HL-60 (cell line): ENCODE results near the gene MYO1E.

Experiments
- DNase-seq, 2 experiments: peaks; one replicate each; pipeline ENCODE4 v3.0.0-alpha.2; 2010 to 2020; ENCODE audit warnings: low read depth in 1 of 2, low spot score in 1 of 2
- H3K27ac ChIP-seq: fragments of 250-450 bp; sonication (Bioruptor Pico); replicated peaks from 2 replicates; pipeline ENCODE4 v1.5.1; 2020; ENCODE audit warnings: mild to moderate bottlenecking, moderate library complexity
- H3K27me3 ChIP-seq: fragments of 250-450 bp; sonication (Bioruptor Pico); 2 replicates; pipeline ENCODE4 v1.5.1; 2021; ENCODE audit warnings: mild to moderate bottlenecking, moderate library complexity; ENCODE audit not compliant: insufficient read depth, poor library complexity, severe bottlenecking
- H3K4me3 ChIP-seq: replicated peaks from 2 replicates; pipeline ENCODE4 v1.5.1; 2011; ENCODE audit warnings: mild to moderate bottlenecking, control low read depth, low read length; ENCODE audit not compliant: insufficient read depth
- GABPA ChIP-seq: IDR thresholded peaks from 2 replicates; pipeline ENCODE4 v1.6.1; 2012; ENCODE audit warnings: low read depth
- POLR2AphosphoS5 ChIP-seq: IDR thresholded peaks from 2 replicates; pipeline ENCODE4 v1.6.1; 2012; ENCODE audit warnings: low read depth
- SPI1 ChIP-seq: IDR thresholded peaks from 2 replicates; pipeline ENCODE4 v1.6.1; 2012; ENCODE audit warnings: low read depth, mild to moderate bottlenecking, borderline replicate concordance
- TF ChIP-seq, protein P1 (sequence below): IDR thresholded peaks from 2 replicates; pipeline ENCODE4 v1.6.1; 2012; ENCODE audit warnings: low read depth; ENCODE audit not compliant: insufficient replicate concordance
- TF ChIP-seq, protein P2 (sequence below): IDR thresholded peaks from one replicate; pipeline ENCODE4 v1.5.1; 2011; ENCODE audit warnings: low read length, control low read depth, inconsistent platforms; ENCODE audit not compliant: insufficient read depth

The MYO1E gene

DNA sequence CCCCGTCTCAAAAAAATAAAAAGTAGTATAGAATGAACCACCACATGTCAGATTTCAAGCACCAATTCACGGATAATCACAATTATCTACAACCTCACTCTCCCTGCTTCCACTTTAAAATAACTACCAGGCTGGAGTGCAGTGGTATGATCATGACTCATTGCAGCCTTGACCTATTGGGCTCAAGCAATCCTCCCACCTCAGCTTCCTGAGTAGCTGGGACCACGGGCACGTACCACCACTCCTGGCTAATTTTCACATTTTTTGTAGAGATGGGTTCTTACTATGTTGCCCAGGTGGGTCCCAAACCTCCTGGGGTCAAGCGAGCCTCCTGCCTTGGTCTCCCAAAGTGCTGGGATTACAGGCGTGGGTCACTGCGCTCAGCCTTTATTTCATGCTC, 204.1 kb downstream of the MYO1E start:
- TF ChIP-seq, protein P1, sequence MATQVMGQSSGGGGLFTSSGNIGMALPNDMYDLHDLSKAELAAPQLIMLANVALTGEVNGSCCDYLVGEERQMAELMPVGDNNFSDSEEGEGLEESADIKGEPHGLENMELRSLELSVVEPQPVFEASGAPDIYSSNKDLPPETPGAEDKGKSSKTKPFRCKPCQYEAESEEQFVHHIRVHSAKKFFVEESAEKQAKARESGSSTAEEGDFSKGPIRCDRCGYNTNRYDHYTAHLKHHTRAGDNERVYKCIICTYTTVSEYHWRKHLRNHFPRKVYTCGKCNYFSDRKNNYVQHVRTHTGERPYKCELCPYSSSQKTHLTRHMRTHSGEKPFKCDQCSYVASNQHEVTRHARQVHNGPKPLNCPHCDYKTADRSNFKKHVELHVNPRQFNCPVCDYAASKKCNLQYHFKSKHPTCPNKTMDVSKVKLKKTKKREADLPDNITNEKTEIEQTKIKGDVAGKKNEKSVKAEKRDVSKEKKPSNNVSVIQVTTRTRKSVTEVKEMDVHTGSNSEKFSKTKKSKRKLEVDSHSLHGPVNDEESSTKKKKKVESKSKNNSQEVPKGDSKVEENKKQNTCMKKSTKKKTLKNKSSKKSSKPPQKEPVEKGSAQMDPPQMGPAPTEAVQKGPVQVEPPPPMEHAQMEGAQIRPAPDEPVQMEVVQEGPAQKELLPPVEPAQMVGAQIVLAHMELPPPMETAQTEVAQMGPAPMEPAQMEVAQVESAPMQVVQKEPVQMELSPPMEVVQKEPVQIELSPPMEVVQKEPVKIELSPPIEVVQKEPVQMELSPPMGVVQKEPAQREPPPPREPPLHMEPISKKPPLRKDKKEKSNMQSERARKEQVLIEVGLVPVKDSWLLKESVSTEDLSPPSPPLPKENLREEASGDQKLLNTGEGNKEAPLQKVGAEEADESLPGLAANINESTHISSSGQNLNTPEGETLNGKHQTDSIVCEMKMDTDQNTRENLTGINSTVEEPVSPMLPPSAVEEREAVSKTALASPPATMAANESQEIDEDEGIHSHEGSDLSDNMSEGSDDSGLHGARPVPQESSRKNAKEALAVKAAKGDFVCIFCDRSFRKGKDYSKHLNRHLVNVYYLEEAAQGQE: no peak
- TF ChIP-seq, protein P2, sequence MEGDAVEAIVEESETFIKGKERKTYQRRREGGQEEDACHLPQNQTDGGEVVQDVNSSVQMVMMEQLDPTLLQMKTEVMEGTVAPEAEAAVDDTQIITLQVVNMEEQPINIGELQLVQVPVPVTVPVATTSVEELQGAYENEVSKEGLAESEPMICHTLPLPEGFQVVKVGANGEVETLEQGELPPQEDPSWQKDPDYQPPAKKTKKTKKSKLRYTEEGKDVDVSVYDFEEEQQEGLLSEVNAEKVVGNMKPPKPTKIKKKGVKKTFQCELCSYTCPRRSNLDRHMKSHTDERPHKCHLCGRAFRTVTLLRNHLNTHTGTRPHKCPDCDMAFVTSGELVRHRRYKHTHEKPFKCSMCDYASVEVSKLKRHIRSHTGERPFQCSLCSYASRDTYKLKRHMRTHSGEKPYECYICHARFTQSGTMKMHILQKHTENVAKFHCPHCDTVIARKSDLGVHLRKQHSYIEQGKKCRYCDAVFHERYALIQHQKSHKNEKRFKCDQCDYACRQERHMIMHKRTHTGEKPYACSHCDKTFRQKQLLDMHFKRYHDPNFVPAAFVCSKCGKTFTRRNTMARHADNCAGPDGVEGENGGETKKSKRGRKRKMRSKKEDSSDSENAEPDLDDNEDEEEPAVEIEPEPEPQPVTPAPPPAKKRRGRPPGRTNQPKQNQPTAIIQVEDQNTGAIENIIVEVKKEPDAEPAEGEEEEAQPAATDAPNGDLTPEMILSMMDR: no peak
- TF ChIP-seq POLR2AphosphoS5 (no peak), GABPA (no peak)
- Histone ChIP-seq H3K27ac (no peak overlapping the region), H3K27me3 (no peaks in the 10 kb centered on the region), H3K4me3 (no peak overlapping the region)
- no peak for DNase-seq

DNA sequence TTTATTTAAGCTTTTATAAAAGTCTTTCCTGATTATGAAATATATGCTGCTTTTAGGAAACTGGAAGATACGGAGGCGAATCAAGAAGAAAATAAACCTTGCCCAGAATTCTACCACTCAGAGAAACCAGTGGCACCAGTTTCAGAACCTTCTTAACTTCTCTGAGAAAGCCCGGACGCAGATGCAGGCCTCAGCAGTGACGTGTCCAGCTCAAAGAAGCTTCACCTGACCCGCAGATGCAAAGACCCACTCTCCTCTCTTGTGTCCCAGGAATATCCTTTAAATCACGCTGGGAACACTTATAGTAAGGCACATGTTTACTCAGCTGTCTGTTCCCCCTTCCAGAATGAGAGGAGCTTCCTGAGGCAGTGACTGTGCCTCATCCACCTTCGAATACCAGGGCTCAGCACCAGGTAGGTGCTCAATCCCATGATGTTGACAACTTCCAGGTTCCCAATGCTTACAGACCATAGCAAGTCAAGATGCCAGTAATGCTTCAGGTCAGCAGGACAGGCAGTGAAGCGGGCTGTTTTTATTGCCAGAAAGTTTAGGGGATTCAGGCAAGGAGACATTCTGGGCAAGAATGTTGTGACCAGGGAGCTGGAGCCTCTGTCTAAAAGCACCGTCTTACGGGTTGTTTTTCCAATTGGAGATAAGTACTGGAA, 205.9 kb downstream of the MYO1E start:
- no peak for DNase-seq
- Histone ChIP-seq H3K4me3 (no peak overlapping the region), H3K27ac (no peak overlapping the region), H3K27me3 (no peaks in the 10 kb centered on the region)
- TF ChIP-seq, protein P2: no peak
- TF ChIP-seq SPI1 (no peak), GABPA (no peak), POLR2AphosphoS5 (no peak)
- TF ChIP-seq, protein P1: no peak

DNA sequence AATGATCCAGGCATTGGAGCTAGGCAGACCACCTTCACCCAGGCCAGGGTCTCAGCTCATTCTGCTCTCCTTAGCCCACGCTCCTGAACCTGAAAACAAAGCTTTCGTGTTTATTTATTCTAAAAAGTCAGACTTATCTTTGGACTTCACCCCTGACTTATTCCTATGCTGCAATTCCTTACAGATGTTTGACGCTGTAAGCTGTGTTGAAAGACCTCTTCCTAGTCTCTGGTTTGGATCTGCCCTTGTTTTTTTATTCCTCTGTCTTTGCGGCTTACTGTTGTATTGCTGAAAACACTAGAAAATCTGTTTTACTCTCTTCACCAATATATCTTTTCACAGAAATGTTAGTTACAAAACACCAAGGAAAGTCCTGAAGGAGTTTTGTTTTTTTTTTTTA, 206.5 kb downstream of the MYO1E start:
- H3K4me3 ChIP-seq: no peak overlapping the region
- no peak overlapping the region for H3K27ac ChIP-seq
- TF ChIP-seq, protein P1: no peak
- TF ChIP-seq GABPA (no peak), POLR2AphosphoS5 (no peak), SPI1 (no peak)
- TF ChIP-seq, protein P2: no peak
- no peak for DNase-seq
- no peaks in the 10 kb centered on the region for H3K27me3 ChIP-seq
